IMR-90 (cell line): ENCODE data around the gene VPS50. TPM values are rescaled to one million over a fixed set of nuclear protein-coding genes. Genes with fewer than 3 reads are reported as not detected.

Experiments
- ATAC-seq: fragments of 200-7000 bp; cut with Tn5 transposase; 2 replicates; pipeline ENCODE4 v1.9.1; 2020; ENCODE audit warnings: low read depth, mild to moderate bottlenecking, moderate library complexity
- BruUV-seq: library from RNA; stranded (reverse); fragments of 400-500 nt; replicated peaks from 2 replicates; lab custom pipeline; 2021; lab: Mats Ljungman, UMichigan
- CTCF ChIA-PET: fragments of 300-600 bp; formaldehyde crosslinking; extraction: SDS; loops from one replicate; lab custom pipeline; 2021; ENCODE audit warnings: antibody characterized with exemption; lab: Yijun Ruan, JAX
- POLR2A ChIA-PET: fragments of 300-600 bp; sonication (Branson Sonifier 250); formaldehyde crosslinking; loops from one replicate; lab custom pipeline; 2022; ENCODE audit warnings: antibody characterized with exemption; ENCODE audit not compliant: unreplicated experiment; lab: Charles Lee
- DNase-seq: peaks from one replicate; pipeline ENCODE4 v3.0.0; 2013
- H2AFZ ChIP-seq: replicated peaks from 2 replicates; pipeline ENCODE3; 2013; ENCODE audit warnings: low read length, mild to moderate bottlenecking; ENCODE audit not compliant: poor library complexity
- H2AK5ac ChIP-seq: 2 replicates; pipeline ENCODE4 v1.6.1; 2013; ENCODE audit warnings: low read depth, low read length, inconsistent platforms
- H2AK9ac ChIP-seq: replicated peaks from 2 replicates; pipeline ENCODE3; 2013; ENCODE audit warnings: mild to moderate bottlenecking, low read depth, low read length, moderate library complexity; ENCODE audit not compliant: poor library complexity
- H2BK120ac ChIP-seq: 2 replicates; pipeline ENCODE4 v1.6.1; 2013; ENCODE audit warnings: low read depth, low read length, inconsistent platforms
- H2BK15ac ChIP-seq: 3 replicates; pipeline ENCODE4 v1.6.1; 2013; ENCODE audit warnings: low read depth, low read length, inconsistent platforms
- H2BK20ac ChIP-seq: 2 replicates; pipeline ENCODE4 v1.6.1; 2013; ENCODE audit warnings: low read depth, mild to moderate bottlenecking, inconsistent platforms, low read length, moderate library complexity
- H2BK5ac ChIP-seq: 2 replicates; pipeline ENCODE4 v1.6.1; 2013; ENCODE audit warnings: mild to moderate bottlenecking, low read depth, low read length, inconsistent platforms; ENCODE audit not compliant: poor library complexity, severe bottlenecking
- H3K14ac ChIP-seq: replicated peaks from 2 replicates; pipeline ENCODE4 v1.6.1; 2013; ENCODE audit warnings: low read depth, low read length, inconsistent platforms
- H3K18ac ChIP-seq: 2 replicates; pipeline ENCODE4 v1.6.1; 2013; ENCODE audit warnings: low read depth, low read length, control low read depth
- H3K23ac ChIP-seq: 2 replicates; pipeline ENCODE4 v1.6.1; 2013; ENCODE audit warnings: low read depth, low read length, inconsistent platforms
- H3K27ac ChIP-seq: 2 replicates; pipeline ENCODE4 v1.5.1; 2013; ENCODE audit warnings: mild to moderate bottlenecking, control low read depth, low read length; ENCODE audit not compliant: insufficient read depth
- H3K27me3 ChIP-seq: 2 replicates; pipeline ENCODE4 v1.6.1; 2013; ENCODE audit warnings: low read length; ENCODE audit not compliant: control insufficient read depth, insufficient read depth
- H3K36me3 ChIP-seq: 2 replicates; pipeline ENCODE4 v1.6.1; 2013; ENCODE audit warnings: low read length, mixed read lengths; ENCODE audit not compliant: control insufficient read depth, insufficient read depth
- H3K4ac ChIP-seq: 2 replicates; pipeline ENCODE4 v1.6.1; 2013; ENCODE audit warnings: low read depth, low read length, inconsistent platforms
- H3K4me1 ChIP-seq: 2 replicates; pipeline ENCODE4 v1.6.1; 2013; ENCODE audit warnings: low read length, mixed read lengths; ENCODE audit not compliant: control insufficient read depth, insufficient read depth
- H3K4me2 ChIP-seq: 2 replicates; pipeline ENCODE4 v1.6.1; 2013; ENCODE audit warnings: low read depth, mild to moderate bottlenecking, control low read depth, low read length, moderate library complexity
- H3K4me3 ChIP-seq: 2 replicates; pipeline ENCODE4 v1.5.1; 2013; ENCODE audit warnings: low read depth, mild to moderate bottlenecking, control low read depth, low read length, moderate library complexity; ENCODE audit not compliant: insufficient read depth
- H3K56ac ChIP-seq: 2 replicates; pipeline ENCODE4 v1.6.1; 2013; ENCODE audit warnings: low read length, inconsistent platforms; ENCODE audit not compliant: insufficient read depth; ENCODE audit errors: extremely low read depth
- H3K79me1 ChIP-seq, 2 experiments: 2 replicates each; pipeline ENCODE4 v1.6.1; 2013; ENCODE audit warnings: low read length in 2 of 2, inconsistent platforms in 1 of 2, low read depth in 1 of 2
- H3K9ac ChIP-seq: 2 replicates; pipeline ENCODE4 v1.6.1; 2013; ENCODE audit warnings: low read depth, low read length, control low read depth
- H3K9me1 ChIP-seq: 2 replicates; pipeline ENCODE4 v1.6.1; 2013; ENCODE audit warnings: low read length, inconsistent platforms; ENCODE audit not compliant: insufficient read depth
- H3K9me3 ChIP-seq: 2 replicates; pipeline ENCODE4 v1.6.1; 2013; ENCODE audit warnings: low read length; ENCODE audit not compliant: control insufficient read depth, insufficient read depth
- H4K20me1 ChIP-seq: 2 replicates; pipeline ENCODE4 v1.6.1; 2013; ENCODE audit warnings: low read length, inconsistent platforms; ENCODE audit not compliant: insufficient read depth
- H4K5ac ChIP-seq: 2 replicates; pipeline ENCODE4 v1.6.1; 2013; ENCODE audit warnings: mild to moderate bottlenecking, low read depth, low read length, control low read depth
- H4K8ac ChIP-seq, 2 experiments: 2 replicates each; pipeline ENCODE4 v1.6.1; 2013; ENCODE audit warnings: low read depth in 2 of 2, low read length in 2 of 2, control low read depth in 1 of 2, inconsistent platforms in 1 of 2
- H4K91ac ChIP-seq: 2 replicates; pipeline ENCODE4 v1.6.1; 2013; ENCODE audit warnings: low read depth, low read length, inconsistent platforms; ENCODE audit not compliant: insufficient read depth
- BHLHE40 ChIP-seq: fragments of 150-350 bp; IDR thresholded peaks from 2 replicates; pipeline ENCODE4 v1.6.1; 2016; ENCODE audit warnings: mild to moderate bottlenecking, low read depth, low read length
- CEBPB ChIP-seq: IDR thresholded peaks from 2 replicates; pipeline ENCODE4 v1.6.1; 2012; ENCODE audit warnings: low read depth, low read length, improper control_type of control experiment
- CHD1 ChIP-seq: IDR thresholded peaks from 2 replicates; pipeline ENCODE4 v1.6.1; 2012; ENCODE audit warnings: low read depth, low read length, improper control_type of control experiment
- CTCF ChIP-seq: conservative IDR thresholded peaks from 2 replicates; pipeline ENCODE4 v1.5.1; 2012; ENCODE audit warnings: mild to moderate bottlenecking, low read depth, low read length, improper control_type of control experiment
- ELK1 ChIP-seq: fragments of 150-350 bp; IDR thresholded peaks from 2 replicates; pipeline ENCODE4 v1.6.1; 2016; ENCODE audit warnings: low read depth, mild to moderate bottlenecking, low read length, moderate library complexity, borderline replicate concordance
- FOS ChIP-seq: fragments of 150-350 bp; IDR thresholded peaks from 2 replicates; pipeline ENCODE4 v1.6.1; 2016; ENCODE audit warnings: low read depth, low read length
- MAZ ChIP-seq: IDR thresholded peaks from 2 replicates; pipeline ENCODE4 v1.6.1; 2012; ENCODE audit warnings: low read depth, mild to moderate bottlenecking, low read length, improper control_type of control experiment, moderate library complexity, borderline replicate concordance
- MXI1 ChIP-seq: IDR thresholded peaks from 2 replicates; pipeline ENCODE4 v1.6.1; 2012; ENCODE audit warnings: low read depth, mild to moderate bottlenecking, low read length, moderate library complexity, borderline replicate concordance
- NFE2L2 ChIP-seq: fragments of 150-350 bp; IDR thresholded peaks from 2 replicates; pipeline ENCODE4 v1.6.1; 2016; ENCODE audit warnings: low read depth, mild to moderate bottlenecking, low read length
- RAD21 ChIP-seq: IDR thresholded peaks from 2 replicates; pipeline ENCODE4 v1.6.1; 2012; ENCODE audit warnings: low read length, improper control_type of control experiment
- RCOR1 ChIP-seq: IDR thresholded peaks from 2 replicates; pipeline ENCODE4 v1.6.1; 2012; ENCODE audit warnings: mild to moderate bottlenecking, low read length, improper control_type of control experiment; ENCODE audit not compliant: insufficient replicate concordance
- RFX5 ChIP-seq: IDR thresholded peaks from 2 replicates; pipeline ENCODE4 v1.8.0; 2012; ENCODE audit warnings: low read depth, mild to moderate bottlenecking, low read length, moderate library complexity
- SMC3 ChIP-seq: fragments of 150-350 bp; IDR thresholded peaks from 2 replicates; pipeline ENCODE4 v1.6.1; 2016; ENCODE audit warnings: low read depth, mild to moderate bottlenecking, antibody characterized with exemption, low read length, moderate library complexity
- USF2 ChIP-seq: fragments of 150-350 bp; IDR thresholded peaks from 2 replicates; pipeline ENCODE4 v1.6.1; 2017; ENCODE audit warnings: mild to moderate bottlenecking, antibody characterized with exemption, low read length, low read depth
- WGBS, 2 experiments: methylation state at CpG; one replicate each; pipeline versions ENCODE4 v1.1.5 to v1.1.7; 2013; ENCODE audit warnings: missing lambda C conversion rate in 2 of 2; ENCODE audit not compliant: insufficient read length in 1 of 2; ENCODE audit errors: extremely low coverage in 2 of 2; 5-methylcytosine and 5-hydroxymethylcytosine counted together
- dilution Hi-C: fragments of 300-500 bp; cut with HindIII; formaldehyde crosslinking; loops from one replicate; pipeline ENCODE4 v1.14.3; 2018; ENCODE audit warnings: low sequenced_read_pairs; ENCODE audit not compliant: unreplicated experiment
- in situ Hi-C: fragments of 300-500 bp; cut with MboI; formaldehyde crosslinking; loops from 3 replicates; pipeline ENCODE4 v1.14.3; 2019; ENCODE audit warnings: low sequenced_read_pairs, inconsistent platforms, mixed read lengths
- intact Hi-C: fragments of 100-400 bp; cut with micrococcal nuclease; formaldehyde crosslinking; loops from 2 replicates; pipeline ENCODE4 v1.10.0; 2022
- polyA plus RNA-seq, 3 experiments: library from polyadenylated mRNA; depleted of rRNA; stranded (reverse); fragments of >200 nt; gene quantifications; 2 replicates each; pipeline ENCODE4 v1.2.3, GENCODE V29; 2012; ENCODE audit warnings: low replicate concordance in 1 of 3
- total RNA-seq: library from RNA; depleted of rRNA; stranded (reverse); fragments of >200 nt; gene quantifications from 2 replicates; pipeline ENCODE4 v1.2.3, GENCODE V29; 2012

Gene VPS50
- total and polyA plus RNA-seq, 2 of the 4 experiments (the other 2 are of a cell fraction): 7.1 to 22.0 TPM

GRCh38 chr7:93382362-93382761 lies 150.2 kb downstream of the VPS50 start:
- peaks cover 7% of the 10 kb centered on the region for H3K27me3 ChIP-seq

More at GRCh38 chr7:93382362-93382761, 150.2 kb downstream of the VPS50 start:
- H3K18ac ChIP-seq: no peak overlapping the region
- H3K56ac ChIP-seq: no peak overlapping the region
- no peak overlapping the region for H3K4ac ChIP-seq
- no peak overlapping the region for H2AK5ac ChIP-seq
- no peak overlapping the region for H3K4me3 ChIP-seq
- H3K4me1 ChIP-seq: no peaks in the 10 kb centered on the region
- no peak overlapping the region for H3K23ac ChIP-seq
- no peak overlapping the region for H3K14ac ChIP-seq
- H3K27ac ChIP-seq: no peak overlapping the region
- no peak for DNase-seq
- H3K9me1 ChIP-seq: no peaks in the 10 kb centered on the region
- dilution Hi-C loops (no loop called here), in situ Hi-C loops (no loop called here), intact Hi-C loops (no loop called here)
- H3K9me3 ChIP-seq: no peaks in the 10 kb centered on the region
- H2BK120ac ChIP-seq: no peak overlapping the region
- ChIA-PET CTCF (no interaction called here), POLR2A (no interaction called here)
- no peak overlapping the region for H2BK5ac ChIP-seq
- no peak for ATAC-seq
- H2BK15ac ChIP-seq: no peak overlapping the region
- H3K36me3 ChIP-seq: no peaks in the 10 kb centered on the region
- no peak overlapping the region for H3K4me2 ChIP-seq
- no peaks in the 10 kb centered on the region for H3K79me1 ChIP-seq
- no peak for TF ChIP-seq SMC3
- TF ChIP-seq BHLHE40: no peak
- TF ChIP-seq CEBPB: no peak
- no peak for TF ChIP-seq NFE2L2
- TF ChIP-seq RAD21: no peak
- TF ChIP-seq USF2: no peak
- no peak for TF ChIP-seq FOS
- no peak for TF ChIP-seq CHD1
- TF ChIP-seq RCOR1: no peak
- no peak for TF ChIP-seq MXI1
- no peak for TF ChIP-seq CTCF
- no peak for TF ChIP-seq RFX5
- TF ChIP-seq MAZ: no peak
- no peak for TF ChIP-seq ELK1
- no peak overlapping the region for H2AK9ac ChIP-seq
- H2BK20ac ChIP-seq: no peak overlapping the region
- no CpG with 5 or more reads among the region's 3 CpGs for WGBS, 2 experiments
- no peak overlapping the region for H3K9ac ChIP-seq
- H4K8ac ChIP-seq: no peak overlapping the region
- no peak overlapping the region for H2AFZ ChIP-seq
- no peaks in the 10 kb centered on the region for H4K20me1 ChIP-seq
- BruUV-seq: no TSS peak
- no peak overlapping the region for H4K5ac ChIP-seq
- no peak overlapping the region for H4K91ac ChIP-seq
